OCI-LY1 (cell line): Measurements from ENCODE around the gene OR10P1.

Experiments
- H2AFZ ChIP-seq: fragments of 200-600 bp; sonication (generic), shearing (Covaris generic); 2 replicates; pipeline ENCODE4 v1.6.0; 2014; ENCODE audit warnings: antibody characterized with exemption, mild to moderate bottlenecking, low read length
- H3F3A ChIP-seq: fragments of 200-600 bp; sonication (generic), shearing (Covaris generic); 2 replicates; pipeline ENCODE4 v1.6.0; 2014; ENCODE audit warnings: mild to moderate bottlenecking, antibody characterized with exemption, low read length, moderate library complexity; ENCODE audit not compliant: insufficient read depth
- H3K27ac ChIP-seq: fragments of 200-600 bp; sonication (generic); 2 replicates; pipeline ENCODE4 v1.5.1; 2014; ENCODE audit warnings: low read length, mixed run types, mild to moderate bottlenecking, low read depth; ENCODE audit not compliant: poor library complexity, severe bottlenecking
- H3K27me3 ChIP-seq: fragments of 200-600 bp; sonication (generic); 2 replicates; pipeline ENCODE4 v1.6.0; 2014; ENCODE audit warnings: antibody characterized with exemption, mild to moderate bottlenecking, low read length, moderate library complexity; ENCODE audit not compliant: insufficient read depth
- H3K36me3 ChIP-seq: fragments of 200-600 bp; sonication (generic); 2 replicates; pipeline ENCODE4 v1.6.1; 2014; ENCODE audit warnings: mild to moderate bottlenecking, antibody characterized with exemption, low read length, moderate library complexity, mixed read lengths; ENCODE audit not compliant: insufficient read depth
- H3K4me1 ChIP-seq: fragments of 200-600 bp; sonication (generic); 2 replicates; pipeline ENCODE4 v1.5.1; 2014; ENCODE audit warnings: mild to moderate bottlenecking, low read length, moderate library complexity; ENCODE audit not compliant: insufficient read depth, severe bottlenecking
- H3K4me2 ChIP-seq: fragments of 200-600 bp; sonication (generic), shearing (Covaris generic); 2 replicates; pipeline ENCODE4 v1.6.1; 2014; ENCODE audit warnings: low read length
- H3K4me3 ChIP-seq: fragments of 200-600 bp; sonication (generic); 2 replicates; pipeline ENCODE4 v1.5.1; 2014; ENCODE audit warnings: low read length, low read depth, mild to moderate bottlenecking, mixed read lengths; ENCODE audit not compliant: poor library complexity, severe bottlenecking
- H3K79me2 ChIP-seq: fragments of 200-600 bp; shearing (Covaris generic); 2 replicates; pipeline ENCODE4 v1.6.1; 2016; ENCODE audit warnings: mixed run types, low read length, mixed read lengths; ENCODE audit not compliant: insufficient read depth
- H3K9ac ChIP-seq: fragments of 200-600 bp; sonication (generic), shearing (Covaris generic); 2 replicates; pipeline ENCODE4 v1.6.1; 2014; ENCODE audit warnings: mild to moderate bottlenecking, low read length, mixed read lengths
- H3K9me2 ChIP-seq: fragments of 200-600 bp; sonication (generic), shearing (Covaris generic); 2 replicates; pipeline ENCODE4 v1.6.1; 2014; ENCODE audit warnings: low read depth, mild to moderate bottlenecking, low read length, mixed read lengths
- H3K9me3 ChIP-seq: fragments of 200-600 bp; shearing (Covaris generic); 2 replicates; pipeline ENCODE4 v1.6.1; 2014; ENCODE audit warnings: low read length, mixed read lengths
- H4K20me1 ChIP-seq: fragments of 200-600 bp; sonication (generic), shearing (Covaris generic); 2 replicates; pipeline ENCODE4 v1.6.0; 2016; ENCODE audit warnings: mild to moderate bottlenecking, low read length; ENCODE audit not compliant: insufficient read depth
- EZH2 ChIP-seq: fragments of 200-600 bp; sonication (generic), shearing (Covaris generic); IDR thresholded peaks from 2 replicates; pipeline ENCODE4 v1.8.0; 2017; ENCODE audit warnings: borderline replicate concordance, mixed run types, mild to moderate bottlenecking, antibody characterized with exemption, low read length, moderate library complexity, mixed read lengths
- TF ChIP-seq, protein P1 (sequence below): fragments of 200-600 bp; sonication (generic), shearing (Covaris generic); IDR thresholded peaks from 2 replicates; pipeline ENCODE4 v1.5.1; 2017; ENCODE audit warnings: mild to moderate bottlenecking, antibody characterized with exemption, low read length, moderate library complexity, mixed read lengths

OR10P1 gene

DNA sequence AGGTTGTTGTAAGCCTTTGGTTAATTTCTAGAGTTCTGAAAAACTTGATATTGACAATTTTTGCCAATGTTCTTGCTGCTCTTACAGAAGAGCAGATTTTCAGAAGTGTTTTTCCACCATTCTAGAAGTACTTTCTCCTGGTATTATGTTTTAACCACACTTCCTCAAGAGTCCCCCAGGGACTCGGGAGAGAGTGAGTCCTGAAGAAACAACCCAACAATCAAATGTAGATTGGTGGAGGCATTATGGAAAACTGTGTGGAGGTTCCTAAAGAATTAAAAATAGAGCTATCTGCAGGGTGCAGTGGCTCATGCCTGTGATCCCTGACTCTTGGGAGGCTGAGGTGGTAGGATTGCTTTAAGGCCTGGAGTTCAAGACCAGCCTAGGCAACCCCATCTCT is 26.7 kb downstream of the OR10P1 start:
- Histone ChIP-seq H3K4me2 (no peak overlapping the region), H3K4me1 (no peaks in the 10 kb centered on the region), H3F3A (no peaks in the 10 kb centered on the region), H3K9me3 (no peaks in the 10 kb centered on the region), H3K4me3 (no peak overlapping the region), H4K20me1 (no peaks in the 10 kb centered on the region), H3K9ac (no peak overlapping the region), H3K79me2 (no peaks in the 10 kb centered on the region), H3K27ac (no peak overlapping the region), H2AFZ (no peak overlapping the region), H3K36me3 (no peaks in the 10 kb centered on the region), H3K27me3 (0 out of 2 replicates have a peak, but pooled peaks cover 3% of the 10 kb centered on the region), H3K9me2 (no peaks in the 10 kb centered on the region)
- TF ChIP-seq, protein P1, sequence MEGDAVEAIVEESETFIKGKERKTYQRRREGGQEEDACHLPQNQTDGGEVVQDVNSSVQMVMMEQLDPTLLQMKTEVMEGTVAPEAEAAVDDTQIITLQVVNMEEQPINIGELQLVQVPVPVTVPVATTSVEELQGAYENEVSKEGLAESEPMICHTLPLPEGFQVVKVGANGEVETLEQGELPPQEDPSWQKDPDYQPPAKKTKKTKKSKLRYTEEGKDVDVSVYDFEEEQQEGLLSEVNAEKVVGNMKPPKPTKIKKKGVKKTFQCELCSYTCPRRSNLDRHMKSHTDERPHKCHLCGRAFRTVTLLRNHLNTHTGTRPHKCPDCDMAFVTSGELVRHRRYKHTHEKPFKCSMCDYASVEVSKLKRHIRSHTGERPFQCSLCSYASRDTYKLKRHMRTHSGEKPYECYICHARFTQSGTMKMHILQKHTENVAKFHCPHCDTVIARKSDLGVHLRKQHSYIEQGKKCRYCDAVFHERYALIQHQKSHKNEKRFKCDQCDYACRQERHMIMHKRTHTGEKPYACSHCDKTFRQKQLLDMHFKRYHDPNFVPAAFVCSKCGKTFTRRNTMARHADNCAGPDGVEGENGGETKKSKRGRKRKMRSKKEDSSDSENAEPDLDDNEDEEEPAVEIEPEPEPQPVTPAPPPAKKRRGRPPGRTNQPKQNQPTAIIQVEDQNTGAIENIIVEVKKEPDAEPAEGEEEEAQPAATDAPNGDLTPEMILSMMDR, result no peak
- TF ChIP-seq EZH2, result no peak

- TF ChIP-seq EZH2, result no peak
- TF ChIP-seq, protein P1, result no peak
- H3K9me2 ChIP-seq, result no peaks in the 10 kb centered on the region
- H2AFZ ChIP-seq, result no peak overlapping the region
- H3K27me3 ChIP-seq, result 0 out of 2 replicates have a peak, but pooled peaks cover 3% of the 10 kb centered on the region
- no peak overlapping the region for H3K4me3 ChIP-seq
- no peaks in the 10 kb centered on the region for H3F3A ChIP-seq
- H3K9ac ChIP-seq, result no peak overlapping the region
- no peaks in the 10 kb centered on the region for H3K9me3 ChIP-seq
- H3K27ac ChIP-seq, result no peak overlapping the region
- no peaks in the 10 kb centered on the region for H4K20me1 ChIP-seq
- no peaks in the 10 kb centered on the region for H3K79me2 ChIP-seq
- H3K4me2 ChIP-seq, result no peak overlapping the region
- H3K4me1 ChIP-seq, result no peaks in the 10 kb centered on the region
- no peaks in the 10 kb centered on the region for H3K36me3 ChIP-seq
Measured at GRCh38 chr12:55664826-55665225, 28.1 kb downstream of the OR10P1 start.

- Histone ChIP-seq H3K4me1 (no peaks in the 10 kb centered on the region), H3K4me3 (no peak overlapping the region), H3F3A (no peaks in the 10 kb centered on the region), H3K4me2 (no peak overlapping the region), H3K9me3 (no peaks in the 10 kb centered on the region), H4K20me1 (no peaks in the 10 kb centered on the region), H2AFZ (no peak overlapping the region), H3K36me3 (no peaks in the 10 kb centered on the region), H3K9me2 (no peaks in the 10 kb centered on the region), H3K27me3 (0 out of 2 replicates have a peak, but pooled peaks cover 3% of the 10 kb centered on the region), H3K27ac (no peak overlapping the region), H3K79me2 (no peaks in the 10 kb centered on the region), H3K9ac (no peak overlapping the region)
- TF ChIP-seq, protein P1, result no peak
- TF ChIP-seq EZH2, result no peak
Measured at GRCh38 chr12:55666508-55666907, 29.8 kb downstream of the OR10P1 start.
